Ectodermal cell (in vitro differentiated cells): ENCODE data around the gene PANX1.

Experiments used
- H3K27ac ChIP-seq: 2 replicates; pipeline ENCODE4 v1.7.0; 2013; ENCODE audit warnings: mild to moderate bottlenecking, low read depth, low read length; ENCODE audit not compliant: insufficient read depth, poor library complexity, severe bottlenecking
- H3K27me3 ChIP-seq: 2 replicates; pipeline ENCODE4 v1.7.0; 2013; ENCODE audit warnings: mild to moderate bottlenecking, low read length; ENCODE audit not compliant: insufficient read depth, control insufficient read depth, poor library complexity, severe bottlenecking
- H3K36me3 ChIP-seq: one replicate; pipeline ENCODE4 v1.7.0; 2013; ENCODE audit warnings: low read length; ENCODE audit not compliant: control insufficient read depth, insufficient read depth
- H3K4me1 ChIP-seq: one replicate; pipeline ENCODE4 v1.7.0; 2013; ENCODE audit warnings: low read length; ENCODE audit not compliant: control insufficient read depth, insufficient read depth
- H3K4me3 ChIP-seq: 2 replicates; pipeline ENCODE4 v1.7.0; 2013; ENCODE audit warnings: low read depth, low read length, control low read depth; ENCODE audit not compliant: insufficient read depth
- H3K9me3 ChIP-seq: 2 replicates; pipeline ENCODE4 v1.7.0; 2013; ENCODE audit warnings: mild to moderate bottlenecking, low read length, moderate library complexity; ENCODE audit not compliant: control insufficient read depth
- whole genome bisulfite sequencing, 2 experiments: methylation state at CpG; one replicate each; pipeline ENCODE4 v1.1.7; 2013; ENCODE audit warnings: missing lambda C conversion rate in 2 of 2; 5-methylcytosine and 5-hydroxymethylcytosine counted together

PANX1 gene

GRCh38 chr11:94127638-94128037, 1.0 kb upstream of the PANX1 start:
- H3K9me3 ChIP-seq, result no peaks in the 10 kb centered on the region
- H3K27ac ChIP-seq, result no peak overlapping the region
- peak overlapping the region; percentile 73 for H3K4me3 ChIP-seq

GRCh38 chr11:94128291-94128745, 323 bp upstream of the PANX1 start:
- WGBS, 2 experiments, result 0 to 1% methylated on average over 23 of the region's 23 CpGs
- Histone ChIP-seq H3K36me3 (no peaks in the 10 kb centered on the region), H3K4me3 (peak overlapping the region; percentile 73), H3K27me3 (no peaks in the 10 kb centered on the region), H3K4me1 (peaks cover 18% of the 10 kb centered on the region), H3K9me3 (no peaks in the 10 kb centered on the region), H3K27ac (peak overlapping the region; percentile 92)

More at GRCh38 chr11:94127638-94128037, 1.0 kb upstream of the PANX1 start:
- Histone ChIP-seq H3K27me3 (no peaks in the 10 kb centered on the region), H3K36me3 (no peaks in the 10 kb centered on the region), H3K4me1 (peaks cover 18% of the 10 kb centered on the region)

- Histone ChIP-seq H3K4me3 (peak overlapping the region; percentile 73), H3K27me3 (no peaks in the 10 kb centered on the region), H3K36me3 (no peaks in the 10 kb centered on the region), H3K27ac (no peak overlapping the region), H3K9me3 (no peaks in the 10 kb centered on the region), H3K4me1 (peaks cover 18% of the 10 kb centered on the region)
- 10% methylated on average over 20 of the region's 20 CpGs for WGBS, 2 experiments
Measured at GRCh38 chr11:94129512-94130297, 1.1 kb downstream of the PANX1 start.

GRCh38 chr11:94130298-94131046, 1.8 kb downstream of the PANX1 start:
- Histone ChIP-seq H3K4me1 (peaks cover 18% of the 10 kb centered on the region), H3K27me3 (no peaks in the 10 kb centered on the region), H3K36me3 (no peaks in the 10 kb centered on the region), H3K9me3 (no peaks in the 10 kb centered on the region), H3K27ac (no peak overlapping the region), H3K4me3 (peak overlapping the region; percentile 73)
- 79 to 81% methylated on average over 7 of the region's 7 CpGs for WGBS, 2 experiments

- H3K27me3 ChIP-seq, result no peaks in the 10 kb centered on the region
- H3K4me1 ChIP-seq, result peaks cover 18% of the 10 kb centered on the region
- no peaks in the 10 kb centered on the region for H3K36me3 ChIP-seq
- H3K27ac ChIP-seq, result no peak overlapping the region
- H3K4me3 ChIP-seq, result no peak overlapping the region
- 50 to 58% methylated on average over 3 of the region's 3 CpGs for WGBS, 2 experiments
- H3K9me3 ChIP-seq, result no peaks in the 10 kb centered on the region
Measured at GRCh38 chr11:94131047-94131717, 2.5 kb downstream of the PANX1 start.

- Histone ChIP-seq H3K4me3 (no peak overlapping the region), H3K36me3 (no peaks in the 10 kb centered on the region), H3K4me1 (peaks cover 18% of the 10 kb centered on the region), H3K27ac (no peak overlapping the region), H3K27me3 (no peaks in the 10 kb centered on the region), H3K9me3 (no peaks in the 10 kb centered on the region)
- 93 to 100% methylated on average over 1 of the region's 1 CpG for WGBS, 2 experiments
Measured at GRCh38 chr11:94131718-94132115, 3.1 kb downstream of the PANX1 start.

GRCh38 chr11:94132152-94132558, 3.5 kb downstream of the PANX1 start:
- no peak overlapping the region for H3K4me3 ChIP-seq
- no peaks in the 10 kb centered on the region for H3K9me3 ChIP-seq
- WGBS, 2 experiments, result 82 to 88% methylated on average over 5 of the region's 5 CpGs
- H3K4me1 ChIP-seq, result peaks cover 18% of the 10 kb centered on the region
- no peaks in the 10 kb centered on the region for H3K36me3 ChIP-seq
- no peaks in the 10 kb centered on the region for H3K27me3 ChIP-seq
- H3K27ac ChIP-seq, result no peak overlapping the region

- WGBS, 2 experiments, result 89 to 91% methylated on average over 3 to 4 of the region's 4 CpGs
- Histone ChIP-seq H3K36me3 (no peaks in the 10 kb centered on the region), H3K4me1 (peaks cover 11% of the 10 kb centered on the region), H3K4me3 (no peak overlapping the region), H3K27ac (no peak overlapping the region), H3K27me3 (no peaks in the 10 kb centered on the region), H3K9me3 (no peaks in the 10 kb centered on the region)
Measured at GRCh38 chr11:94132823-94133408, 4.3 kb downstream of the PANX1 start.

- H3K27ac ChIP-seq, result no peak overlapping the region
- no peaks in the 10 kb centered on the region for H3K27me3 ChIP-seq
- 95% methylated on average over 4 of the region's 4 CpGs for WGBS, 2 experiments
- H3K4me1 ChIP-seq, result peaks cover 11% of the 10 kb centered on the region
- no peaks in the 10 kb centered on the region for H3K36me3 ChIP-seq
- H3K4me3 ChIP-seq, result no peak overlapping the region
- H3K9me3 ChIP-seq, result no peaks in the 10 kb centered on the region
Measured at GRCh38 chr11:94133752-94134151, 5.1 kb downstream of the PANX1 start.
